Keratinocyte (primary cell): ENCODE measurements around the gene KLHL29. TPM values are rescaled to one million over a fixed set of nuclear protein-coding genes. Genes with fewer than 3 reads are reported as not detected.

ENCODE experiments used
- DNase-seq: peaks from one replicate; pipeline ENCODE4 v3.0.0-alpha.2; 2011; ENCODE audit warnings: low read depth, missing footprints, low spot score
- FAIRE-seq: peaks from 2 replicates; lab custom pipeline; 2011; peaks lifted over from hg19 to GRCh38; lab: Jason Lieb, UNC
- H2AFZ ChIP-seq: 2 replicates; pipeline ENCODE4 v1.6.0; 2012; ENCODE audit warnings: low read length, control low read depth, inconsistent platforms; ENCODE audit not compliant: control insufficient read depth
- H3K27ac ChIP-seq: 2 replicates; pipeline ENCODE4 v1.5.1; 2011; ENCODE audit warnings: low read length; ENCODE audit not compliant: control insufficient read depth, insufficient read depth
- H3K27me3 ChIP-seq: 3 replicates; pipeline ENCODE4 v1.6.0; 2011; ENCODE audit warnings: low read length; ENCODE audit not compliant: control insufficient read depth, insufficient read depth; ENCODE audit errors: extremely low read depth
- H3K36me3 ChIP-seq, 2 experiments: 2 replicates in 1 of 2; 3 replicates in 1 of 2; pipeline ENCODE4 v1.5.1; 2011; ENCODE audit warnings: low read length in 2 of 2, mild to moderate bottlenecking in 1 of 2; ENCODE audit not compliant: control insufficient read depth in 2 of 2, insufficient read depth in 2 of 2; ENCODE audit errors: extremely low read depth in 1 of 2
- H3K4me1 ChIP-seq: 3 replicates; pipeline ENCODE4 v1.5.1; 2011; ENCODE audit warnings: low read length; ENCODE audit not compliant: control insufficient read depth, insufficient read depth; ENCODE audit errors: extremely low read depth
- H3K4me2 ChIP-seq: 3 replicates; pipeline ENCODE4 v1.6.0; 2011; ENCODE audit warnings: low read depth, low read length; ENCODE audit not compliant: control insufficient read depth, insufficient read depth; ENCODE audit errors: extremely low read depth
- H3K4me3 ChIP-seq, 3 experiments: fragments of 200-600 bp in 1 of 3; sonication (generic) in 1 of 3; 2 replicates in 2 of 3; 3 replicates in 1 of 3; pipeline ENCODE4 v1.5.1; 2011 to 2016; ENCODE audit warnings: low read length in 3 of 3, mild to moderate bottlenecking in 3 of 3, control low read depth in 2 of 3, inconsistent platforms in 1 of 3, low read depth in 1 of 3, mixed read lengths in 1 of 3, mixed run types in 1 of 3, moderate library complexity in 1 of 3; ENCODE audit not compliant: control insufficient read depth in 2 of 3, insufficient read depth in 2 of 3; ENCODE audit errors: extremely low read depth in 1 of 3
- H3K79me2 ChIP-seq: 2 replicates; pipeline ENCODE4 v1.6.0; 2012; ENCODE audit warnings: low read length; ENCODE audit not compliant: control insufficient read depth, insufficient read depth
- H3K9ac ChIP-seq: 3 replicates; pipeline ENCODE4 v1.6.0; 2011; ENCODE audit warnings: low read length; ENCODE audit not compliant: control insufficient read depth, insufficient read depth; ENCODE audit errors: extremely low read depth
- H3K9me1 ChIP-seq: 3 replicates; pipeline ENCODE4 v1.6.0; 2011; ENCODE audit warnings: low read length; ENCODE audit not compliant: control insufficient read depth, insufficient read depth; ENCODE audit errors: extremely low read depth
- H3K9me3 ChIP-seq: 2 replicates; pipeline ENCODE4 v1.5.1; 2012; ENCODE audit warnings: low read depth, low read length; ENCODE audit not compliant: control insufficient read depth
- H4K20me1 ChIP-seq: 3 replicates; pipeline ENCODE4 v1.6.0; 2011; ENCODE audit warnings: low read length; ENCODE audit not compliant: control insufficient read depth, insufficient read depth; ENCODE audit errors: extremely low read depth
- EZH2 ChIP-seq: IDR thresholded peaks from one replicate; pipeline ENCODE4 v1.6.1; 2012; ENCODE audit warnings: inconsistent platforms, mild to moderate bottlenecking, low read length, moderate library complexity
- dilution Hi-C: fragments of 300-500 bp; cut with MboI; formaldehyde crosslinking; loops from one replicate; pipeline ENCODE4 v1.7.0; 2020; ENCODE audit warnings: low sequenced_read_pairs; ENCODE audit not compliant: extremely low pct_ligation_motif_present
- polyA plus RNA-seq, 5 experiments: library from polyadenylated mRNA; depleted of rRNA in 3 of 5; stranded (reverse) in 3 of 5; stranded (forward) in 1 of 5; unstranded in 1 of 5; fragments of >200 nt; gene quantifications; 1 replicate in 1 of 5; 2 replicates in 3 of 5; 3 replicates in 1 of 5; pipeline versions ENCODE4 v1.2.1 to v1.2.3, GENCODE V29; 2011 to 2012; ENCODE audit warnings: missing spikeins in 2 of 5, low read depth in 1 of 5, low replicate concordance in 1 of 5
- TF ChIP-seq, protein P1 (sequence below), 3 experiments: IDR thresholded peaks in 1 of 3; conservative IDR thresholded peaks in 1 of 3; optimal IDR thresholded peaks in 1 of 3; 2 replicates in 2 of 3; 3 replicates in 1 of 3; pipeline versions ENCODE3 to v1.5.1; 2011; ENCODE audit warnings: low read length in 3 of 3, mild to moderate bottlenecking in 3 of 3, moderate library complexity in 2 of 3, control low read depth in 1 of 3, inconsistent platforms in 1 of 3; ENCODE audit not compliant: insufficient read depth in 2 of 3; ENCODE audit errors: extremely low read depth in 1 of 3

Gene KLHL29
- polyA plus RNA-seq, 1 donor (not counting 4 experiments of a cell fraction or from before 2014, with no cell fraction given), result 4.7 TPM

DNA sequence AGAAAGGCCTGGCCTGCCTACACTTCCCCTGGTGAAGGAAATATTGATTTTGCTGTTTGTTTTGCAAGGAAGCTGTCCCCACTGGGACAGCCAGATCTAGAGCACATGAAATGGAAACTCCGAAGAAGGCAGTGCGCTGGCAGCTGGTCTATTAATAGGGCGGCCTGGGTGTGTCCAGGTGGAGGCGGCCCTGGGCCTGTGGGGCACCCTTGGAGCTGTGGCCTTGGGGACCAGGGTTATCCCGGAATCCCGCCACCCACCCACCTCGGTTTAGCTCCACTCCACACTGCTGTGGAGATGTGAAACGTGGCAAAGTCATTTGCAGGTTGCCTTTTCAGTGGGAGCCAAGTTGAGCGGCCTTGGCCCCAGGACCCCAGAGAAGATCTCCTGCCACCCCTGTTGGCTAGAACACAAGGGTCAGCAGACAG is 204.3 kb downstream of the KLHL29 start:
- FAIRE-seq (no peak), DNase-seq (no peak)
- H3K9ac ChIP-seq, result no peak overlapping the region
- TF ChIP-seq EZH2, result no peak
- TF ChIP-seq, protein P1, sequence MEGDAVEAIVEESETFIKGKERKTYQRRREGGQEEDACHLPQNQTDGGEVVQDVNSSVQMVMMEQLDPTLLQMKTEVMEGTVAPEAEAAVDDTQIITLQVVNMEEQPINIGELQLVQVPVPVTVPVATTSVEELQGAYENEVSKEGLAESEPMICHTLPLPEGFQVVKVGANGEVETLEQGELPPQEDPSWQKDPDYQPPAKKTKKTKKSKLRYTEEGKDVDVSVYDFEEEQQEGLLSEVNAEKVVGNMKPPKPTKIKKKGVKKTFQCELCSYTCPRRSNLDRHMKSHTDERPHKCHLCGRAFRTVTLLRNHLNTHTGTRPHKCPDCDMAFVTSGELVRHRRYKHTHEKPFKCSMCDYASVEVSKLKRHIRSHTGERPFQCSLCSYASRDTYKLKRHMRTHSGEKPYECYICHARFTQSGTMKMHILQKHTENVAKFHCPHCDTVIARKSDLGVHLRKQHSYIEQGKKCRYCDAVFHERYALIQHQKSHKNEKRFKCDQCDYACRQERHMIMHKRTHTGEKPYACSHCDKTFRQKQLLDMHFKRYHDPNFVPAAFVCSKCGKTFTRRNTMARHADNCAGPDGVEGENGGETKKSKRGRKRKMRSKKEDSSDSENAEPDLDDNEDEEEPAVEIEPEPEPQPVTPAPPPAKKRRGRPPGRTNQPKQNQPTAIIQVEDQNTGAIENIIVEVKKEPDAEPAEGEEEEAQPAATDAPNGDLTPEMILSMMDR (optimal IDR thresholded peaks at IDR 0.05 in 1 of 3, IDR thresholded peaks at IDR 0.05 in 1 of 3, conservative IDR thresholded peaks at IDR 0.05 in 1 of 3; ENCODE audit: extremely low read depth in 1 of 3, insufficient read depth in 2 of 3, low read length in 3 of 3), result no peak
- no peaks in the 10 kb centered on the region for H3K9me1 ChIP-seq
- no peak overlapping the region for H3K27ac ChIP-seq
- H3K4me3 ChIP-seq, result no peak overlapping the region
- H3K4me1 ChIP-seq, result peaks cover 4% of the 10 kb centered on the region
- H2AFZ ChIP-seq, result no peak overlapping the region
- H3K79me2 ChIP-seq, result no peaks in the 10 kb centered on the region
- H3K27me3 ChIP-seq, result no peaks in the 10 kb centered on the region
- H4K20me1 ChIP-seq, result peaks cover 3% of the 10 kb centered on the region
- H3K4me2 ChIP-seq, result no peak overlapping the region
- H3K9me3 ChIP-seq, result no peaks in the 10 kb centered on the region
- dilution Hi-C loops, result no loop called here
- no peaks in the 10 kb centered on the region for H3K36me3 ChIP-seq

DNA sequence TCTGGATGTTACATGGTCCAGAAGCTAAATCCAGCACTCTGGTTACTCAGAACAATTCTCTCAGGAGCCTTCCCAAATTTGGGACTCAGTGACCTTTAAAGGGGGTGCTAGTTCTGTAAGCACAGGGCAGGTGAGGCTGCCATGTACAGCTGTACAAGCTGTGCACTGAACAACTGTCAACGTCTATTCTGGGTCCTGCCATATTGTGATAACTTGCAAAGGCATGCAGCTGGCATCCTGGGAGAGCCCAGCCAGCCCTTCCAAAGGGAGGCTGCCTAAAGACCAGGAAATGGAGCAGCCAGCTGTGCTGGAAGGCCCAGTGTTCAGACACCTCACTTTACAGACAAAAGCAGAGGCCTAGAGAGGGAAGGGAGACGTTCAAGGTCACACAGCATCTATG is 204.8 kb downstream of the KLHL29 start:
- peaks cover 4% of the 10 kb centered on the region for H3K4me1 ChIP-seq
- H4K20me1 ChIP-seq, result peaks cover 3% of the 10 kb centered on the region
- no peak overlapping the region for H3K9ac ChIP-seq
- FAIRE-seq, result no peak
- no peaks in the 10 kb centered on the region for H3K27me3 ChIP-seq
- no peak overlapping the region for H3K27ac ChIP-seq
- DNase-seq, result no peak
- H3K9me3 ChIP-seq, result no peaks in the 10 kb centered on the region
- H3K9me1 ChIP-seq, result no peaks in the 10 kb centered on the region
- H3K4me3 ChIP-seq, result no peak overlapping the region
- dilution Hi-C loops, result no loop called here
- H3K36me3 ChIP-seq, result no peaks in the 10 kb centered on the region
- TF ChIP-seq, protein P1 (optimal IDR thresholded peaks at IDR 0.05 in 1 of 3, IDR thresholded peaks at IDR 0.05 in 1 of 3, conservative IDR thresholded peaks at IDR 0.05 in 1 of 3; ENCODE audit: extremely low read depth in 1 of 3, insufficient read depth in 2 of 3, low read length in 3 of 3), result no peak
- no peak for TF ChIP-seq EZH2
- no peak overlapping the region for H3K4me2 ChIP-seq
- H3K79me2 ChIP-seq, result no peaks in the 10 kb centered on the region
- no peak overlapping the region for H2AFZ ChIP-seq
